SH-SY5Y (cell line): ENCODE results near the gene ZP3.

Experiments used
- GATA2 ChIP-seq: IDR thresholded peaks from 2 replicates; pipeline ENCODE4 v1.6.1; 2011; ENCODE audit warnings: mild to moderate bottlenecking, low read depth, low read length
- GATA3 ChIP-seq: IDR thresholded peaks from 2 replicates; pipeline ENCODE4 v1.6.1; 2011; ENCODE audit warnings: low read depth, mild to moderate bottlenecking, low read length, moderate library complexity

DNA sequence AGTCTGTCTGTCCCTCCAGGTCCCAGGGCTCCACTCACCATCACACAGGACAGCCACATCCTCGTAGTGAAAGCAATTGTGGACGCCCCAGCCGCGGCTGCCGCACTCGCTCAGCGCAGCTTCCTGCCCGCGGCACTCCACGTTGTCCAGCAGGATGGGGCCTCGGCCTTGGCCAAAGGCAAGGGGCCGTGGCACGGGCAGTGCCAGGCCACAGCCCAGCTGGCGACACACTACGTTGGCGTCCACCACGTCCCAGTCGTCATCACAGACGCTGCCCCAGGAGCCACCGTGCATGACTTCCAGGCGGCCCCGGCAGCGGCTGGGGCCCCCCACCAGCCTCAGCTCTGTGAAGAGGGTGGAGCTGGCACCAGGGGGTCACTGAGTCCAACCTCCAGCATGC lies 24.5 kb upstream of the ZP3 start:
- no peak for TF ChIP-seq GATA2
- no peak for TF ChIP-seq GATA3
